Measurements from ENCODE around the gene ALKBH6. TPM values are rescaled to one million over a fixed set of nuclear protein-coding genes. Genes with fewer than 3 reads are reported as not detected.

ALKBH6 gene
- polyA plus RNA-seq, 1 experiment: 17.5 TPM

DNA sequence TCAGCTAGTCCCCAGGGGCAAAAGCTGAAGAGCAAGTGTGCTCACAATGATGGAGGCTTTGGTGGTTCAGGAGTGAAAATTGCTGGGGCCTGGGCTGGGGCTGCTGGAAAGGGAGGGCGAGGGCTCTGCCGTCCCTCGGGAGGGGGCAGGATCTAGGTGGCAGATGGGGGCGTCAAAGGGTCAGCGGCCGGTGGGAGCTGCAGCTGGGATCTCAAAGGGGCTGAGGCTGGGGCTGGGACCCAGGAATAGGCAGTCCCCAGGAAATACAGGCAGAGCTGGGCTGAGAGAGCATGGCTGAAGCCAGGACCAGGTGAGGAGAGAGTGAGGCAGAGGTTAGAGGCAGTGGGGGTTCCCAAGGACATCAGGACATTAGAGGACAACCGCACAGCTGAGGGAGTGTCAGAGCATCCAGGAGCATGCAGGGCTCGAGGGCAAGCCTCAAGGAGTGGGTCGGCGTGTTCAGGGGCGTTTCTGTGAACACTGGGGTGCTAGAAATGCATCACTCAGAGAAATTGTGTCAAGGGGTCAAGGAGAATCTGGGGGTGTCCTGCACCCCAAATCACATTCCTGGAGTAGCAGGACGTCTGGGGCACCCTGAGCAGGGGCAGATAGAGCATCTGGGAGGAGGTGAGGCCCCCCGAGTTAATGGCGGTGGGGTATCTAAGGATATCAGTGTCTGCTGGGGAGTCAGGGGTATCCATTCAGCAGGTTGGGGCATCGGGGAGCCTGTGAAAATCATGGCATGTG lies 4.2 kb downstream of the ALKBH6 start:
- ChIA-PET CTCF (interaction anchor here (0.6 kb wide), 1 partner anchor 12 kb away, joined by 3 read pairs; no protein-coding TSS in a partner anchor), POLR2A (no interaction called here)

DNA sequence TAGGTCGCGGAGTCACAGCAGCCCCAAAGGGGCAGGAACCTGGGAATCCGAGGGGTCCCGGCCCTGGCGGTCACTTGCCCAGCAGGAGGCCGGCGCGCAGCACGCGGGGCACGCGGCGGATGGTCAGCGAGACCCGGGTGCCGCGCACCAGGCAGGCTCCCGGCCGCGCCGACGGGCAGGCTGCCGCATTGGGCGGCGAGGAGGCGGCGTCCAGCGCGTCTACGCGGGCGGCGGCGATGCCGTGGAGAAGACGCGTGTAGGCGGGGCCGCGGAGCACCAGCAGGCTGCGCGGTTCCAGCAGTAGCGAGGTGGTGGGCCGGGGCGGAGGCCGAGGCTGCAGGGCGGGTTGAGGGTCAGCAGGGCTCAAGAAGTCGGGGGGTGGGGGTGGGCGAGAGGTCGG lies 4.8 kb downstream of the ALKBH6 start:
- Histone ChIP-seq H3K36me3 (ENCODE audit: control insufficient read depth, insufficient read depth, low read length) (no peaks in the 10 kb centered on the region), H3K4me3 (ENCODE audit: low read depth, low read length) (peak overlapping the region; percentile 47), H3K27me3 (ENCODE audit: control insufficient read depth, insufficient read depth, low read length) (no peaks in the 10 kb centered on the region)
- DNase-seq (ENCODE audit: low read depth): no peak
- CTCF ChIA-PET: interaction anchor here (0.6 to 1.5 kb wide), 3 partner anchors 11 to 13 kb away, joined by 3 read pairs; no protein-coding TSS in a partner anchor
- POLR2A ChIA-PET: no interaction called here
- TF ChIP-seq, protein P1, sequence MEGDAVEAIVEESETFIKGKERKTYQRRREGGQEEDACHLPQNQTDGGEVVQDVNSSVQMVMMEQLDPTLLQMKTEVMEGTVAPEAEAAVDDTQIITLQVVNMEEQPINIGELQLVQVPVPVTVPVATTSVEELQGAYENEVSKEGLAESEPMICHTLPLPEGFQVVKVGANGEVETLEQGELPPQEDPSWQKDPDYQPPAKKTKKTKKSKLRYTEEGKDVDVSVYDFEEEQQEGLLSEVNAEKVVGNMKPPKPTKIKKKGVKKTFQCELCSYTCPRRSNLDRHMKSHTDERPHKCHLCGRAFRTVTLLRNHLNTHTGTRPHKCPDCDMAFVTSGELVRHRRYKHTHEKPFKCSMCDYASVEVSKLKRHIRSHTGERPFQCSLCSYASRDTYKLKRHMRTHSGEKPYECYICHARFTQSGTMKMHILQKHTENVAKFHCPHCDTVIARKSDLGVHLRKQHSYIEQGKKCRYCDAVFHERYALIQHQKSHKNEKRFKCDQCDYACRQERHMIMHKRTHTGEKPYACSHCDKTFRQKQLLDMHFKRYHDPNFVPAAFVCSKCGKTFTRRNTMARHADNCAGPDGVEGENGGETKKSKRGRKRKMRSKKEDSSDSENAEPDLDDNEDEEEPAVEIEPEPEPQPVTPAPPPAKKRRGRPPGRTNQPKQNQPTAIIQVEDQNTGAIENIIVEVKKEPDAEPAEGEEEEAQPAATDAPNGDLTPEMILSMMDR (IDR thresholded peaks at IDR 0.05; ENCODE audit: insufficient read depth, low read depth, low read length): no peak

More for the DNA sequence above, 4.2 kb downstream of the ALKBH6 start:
- H3K36me3 ChIP-seq (ENCODE audit: control insufficient read depth, insufficient read depth, low read length): no peaks in the 10 kb centered on the region
- peak overlapping the region; percentile 47 for H3K4me3 ChIP-seq (ENCODE audit: low read depth, low read length)
- TF ChIP-seq, protein P1 (IDR thresholded peaks at IDR 0.05; ENCODE audit: insufficient read depth, low read depth, low read length): no peak
- no peak for DNase-seq (ENCODE audit: low read depth)
- no peaks in the 10 kb centered on the region for H3K27me3 ChIP-seq (ENCODE audit: control insufficient read depth, insufficient read depth, low read length)

DNA sequence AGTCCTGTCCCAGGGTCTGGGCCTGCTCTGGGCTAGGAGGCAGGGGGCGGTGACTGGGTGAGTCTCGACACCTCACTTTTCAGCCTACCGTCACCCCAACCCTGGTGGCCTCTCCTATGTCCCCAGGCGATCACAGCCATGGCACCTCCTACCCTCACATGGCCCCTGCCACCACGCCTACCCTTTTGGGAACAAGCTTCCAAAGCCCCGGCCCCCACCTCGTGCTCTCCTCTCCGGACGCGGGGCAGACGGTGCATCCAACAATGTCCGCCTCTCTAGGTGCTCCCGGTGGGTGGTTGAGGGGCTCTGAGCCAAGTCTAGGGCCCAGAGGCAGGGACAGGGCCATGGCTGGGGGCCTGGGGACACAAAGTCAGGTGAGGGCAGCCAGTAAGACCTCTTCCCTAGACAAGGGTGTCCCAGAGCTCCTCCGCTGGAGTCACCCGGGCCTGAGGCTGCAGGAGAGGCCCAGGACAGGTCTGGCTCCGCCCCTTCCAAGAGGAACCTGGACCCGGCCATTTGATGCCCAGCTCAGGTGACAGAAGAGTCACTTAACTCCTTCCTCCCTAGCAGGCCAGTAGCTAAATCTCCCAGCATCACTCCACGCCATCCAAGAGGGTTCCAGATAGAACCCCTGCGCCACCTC lies 5.6 kb downstream of the ALKBH6 start, which contains the start of gene SYNE4:
SYNE4 (minus strand) TSS at position 478 of the 643 bp plus-strand sequence; CDS start at position 346, 132 bp downstream.
- TF ChIP-seq, protein P1 (IDR thresholded peaks at IDR 0.05; ENCODE audit: insufficient read depth, low read depth, low read length): no peak

DNA sequence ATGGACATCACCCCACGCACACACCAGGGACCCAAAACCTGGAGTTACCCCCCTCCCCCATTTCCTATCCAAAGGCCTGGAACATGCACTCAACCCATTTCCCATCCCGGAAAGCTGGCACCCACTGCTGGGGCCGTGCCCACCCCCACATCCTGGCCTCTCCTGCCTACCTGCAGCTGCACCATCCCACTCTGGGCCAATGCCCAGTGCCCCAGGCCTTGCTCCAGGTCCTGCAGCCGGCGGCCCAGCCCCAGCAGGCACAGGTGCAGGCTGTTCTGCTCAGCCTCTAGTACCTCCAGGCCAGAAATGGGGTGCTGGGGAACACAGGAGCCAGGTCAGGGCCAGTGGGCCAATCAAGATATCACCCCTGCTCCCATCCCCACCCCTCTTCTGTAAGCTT lies 7.1 kb downstream of the ALKBH6 start:
- TF ChIP-seq, protein P1 (IDR thresholded peaks at IDR 0.05; ENCODE audit: insufficient read depth, low read depth, low read length): no peak
- H3K4me3 ChIP-seq (ENCODE audit: low read depth, low read length): no peak overlapping the region
- no peaks in the 10 kb centered on the region for H3K27me3 ChIP-seq (ENCODE audit: control insufficient read depth, insufficient read depth, low read length)
- ChIA-PET POLR2A (no interaction called here), CTCF (no interaction called here)
- DNase-seq (ENCODE audit: low read depth): no peak
- H3K36me3 ChIP-seq (ENCODE audit: control insufficient read depth, insufficient read depth, low read length): no peaks in the 10 kb centered on the region

More for the DNA sequence above, 5.6 kb downstream of the ALKBH6 start, which contains the start of gene SYNE4:
- ChIA-PET CTCF (interaction anchor here (0.8 to 1.5 kb wide), 2 partner anchors 11 to 13 kb away, joined by 3 read pairs; no protein-coding TSS in a partner anchor), POLR2A (no interaction called here)
- H3K36me3 ChIP-seq (ENCODE audit: control insufficient read depth, insufficient read depth, low read length): no peaks in the 10 kb centered on the region
- H3K27me3 ChIP-seq (ENCODE audit: control insufficient read depth, insufficient read depth, low read length): no peaks in the 10 kb centered on the region
- DNase-seq (ENCODE audit: low read depth): no peak
- peak within 1 kb of the TSS; percentile 47 for H3K4me3 ChIP-seq (ENCODE audit: low read depth, low read length)

DNA sequence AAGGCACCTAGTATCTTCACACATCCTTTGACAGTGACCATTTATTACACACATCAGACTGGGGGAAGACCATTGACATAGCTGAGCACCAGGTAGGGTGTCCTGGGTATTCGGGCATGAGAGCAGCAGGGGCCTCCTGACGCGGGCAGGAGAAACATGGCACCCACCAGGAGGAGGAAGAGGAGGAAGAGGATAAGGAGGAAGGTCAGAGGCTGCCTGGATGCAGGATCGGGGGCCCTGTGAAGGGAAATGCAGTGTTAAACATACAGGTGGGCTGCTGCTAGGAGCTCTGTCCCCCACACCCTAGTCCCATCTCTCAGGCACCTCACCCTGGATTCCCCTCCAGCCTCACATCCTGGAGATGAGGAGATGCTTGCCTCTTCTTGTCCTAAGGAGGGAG lies 10.7 kb downstream of the ALKBH6 start:
- POLR2A ChIA-PET: interaction anchor here (0.6 kb wide), 1 partner anchor 150 kb away, joined by 14 read pairs; no protein-coding TSS in a partner anchor
- CTCF ChIA-PET: interaction anchor here (0.7 to 1.0 kb wide), 2 partner anchors 50 to 68 kb away, joined by 3 read pairs; no protein-coding TSS in a partner anchor

More for the DNA sequence above, 10.7 kb downstream of the ALKBH6 start:
- Histone ChIP-seq H3K36me3 (ENCODE audit: control insufficient read depth, insufficient read depth, low read length) (peaks cover 2% of the 10 kb centered on the region; the same call in 1 of the 2 replicates), H3K27me3 (ENCODE audit: control insufficient read depth, insufficient read depth, low read length) (no peaks in the 10 kb centered on the region), H3K4me3 (ENCODE audit: low read depth, low read length) (no peak overlapping the region)
- DNase-seq (ENCODE audit: low read depth): no peak
- TF ChIP-seq, protein P1 (IDR thresholded peaks at IDR 0.05; ENCODE audit: insufficient read depth, low read depth, low read length): no peak
